C4-2B (cell line): ENCODE measurements around the gene OLFML2B.

ENCODE experiments used
- CTCF ChIP-seq: fragments of 450-650 bp; conservative IDR thresholded peaks from 2 replicates; pipeline ENCODE4 v1.5.1; 2017; ENCODE audit warnings: mild to moderate bottlenecking
- ZFX ChIP-seq: fragments of 450-650 bp; IDR thresholded peaks from 2 replicates; pipeline ENCODE4 v1.6.1; 2017

- TF ChIP-seq CTCF (no peak), ZFX (no peak)
Measured at GRCh38 chr1:161935264-161935663, 88.4 kb downstream of the OLFML2B start.
